H9 (cell line): ENCODE results near the gene TIAM2. TPM values are rescaled to one million over a fixed set of nuclear protein-coding genes. Genes with fewer than 3 reads are reported as not detected.

Experiments
- DNase-seq: peaks from one replicate; pipeline ENCODE4 v3.0.0-alpha.2; 2017
- H2AFZ ChIP-seq: one replicate; pipeline ENCODE4 v1.6.1; 2013; ENCODE audit warnings: mild to moderate bottlenecking, low read length, control low read depth, moderate library complexity
- H2AK5ac ChIP-seq: 2 replicates; pipeline ENCODE4 v1.6.1; 2013; ENCODE audit warnings: low read length, control low read depth, mixed read lengths; ENCODE audit not compliant: insufficient read length
- H2BK120ac ChIP-seq: one replicate; pipeline ENCODE4 v1.6.1; 2013; ENCODE audit warnings: low read depth, mild to moderate bottlenecking, low read length, control low read depth, inconsistent platforms; ENCODE audit not compliant: poor library complexity, severe bottlenecking
- H2BK12ac ChIP-seq: 2 replicates; pipeline ENCODE4 v1.6.1; 2013; ENCODE audit warnings: low read length, control low read depth, mixed read lengths, low read depth; ENCODE audit not compliant: insufficient read length
- H2BK15ac ChIP-seq: 2 replicates; pipeline ENCODE4 v1.6.1; 2013; ENCODE audit warnings: low read depth, low read length, control low read depth
- H2BK20ac ChIP-seq: one replicate; pipeline ENCODE4 v1.6.1; 2013; ENCODE audit warnings: low read depth, mild to moderate bottlenecking, low read length, control low read depth, inconsistent platforms; ENCODE audit not compliant: poor library complexity, severe bottlenecking
- H2BK5ac ChIP-seq: 2 replicates; pipeline ENCODE4 v1.6.1; 2013; ENCODE audit warnings: low read length, control low read depth, mixed read lengths; ENCODE audit not compliant: insufficient read length
- H3K14ac ChIP-seq: 2 replicates; pipeline ENCODE4 v1.6.1; 2013; ENCODE audit warnings: low read length, control low read depth; ENCODE audit not compliant: insufficient read depth
- H3K18ac ChIP-seq: 2 replicates; pipeline ENCODE4 v1.6.1; 2013; ENCODE audit warnings: low read depth, mild to moderate bottlenecking, mixed read lengths, low read length, control low read depth; ENCODE audit not compliant: insufficient read length
- H3K23ac ChIP-seq: 2 replicates; pipeline ENCODE4 v1.6.1; 2013; ENCODE audit warnings: low read length, control low read depth, mixed read lengths, low read depth; ENCODE audit not compliant: insufficient read length
- H3K23me2 ChIP-seq: 2 replicates; pipeline ENCODE4 v1.6.1; 2013; ENCODE audit warnings: low read depth, mild to moderate bottlenecking, mixed read lengths, low read length, control low read depth; ENCODE audit not compliant: insufficient read length, poor library complexity, severe bottlenecking
- H3K27ac ChIP-seq: 2 replicates; pipeline ENCODE4 v1.5.1; 2013; ENCODE audit warnings: low read length, control low read depth, mixed read lengths, low read depth; ENCODE audit not compliant: insufficient read length
- H3K27me3 ChIP-seq: 2 replicates; pipeline ENCODE4 v1.6.1; 2013; ENCODE audit warnings: low read length, control low read depth, inconsistent platforms; ENCODE audit not compliant: insufficient read depth
- H3K4ac ChIP-seq: 2 replicates; pipeline ENCODE4 v1.6.1; 2013; ENCODE audit warnings: low read depth, mild to moderate bottlenecking, control low read depth, inconsistent platforms, low read length, moderate library complexity
- H3K4me1 ChIP-seq: 2 replicates; pipeline ENCODE4 v1.6.1; 2013; ENCODE audit warnings: low read length, control low read depth, inconsistent platforms; ENCODE audit not compliant: insufficient read depth
- H3K4me2 ChIP-seq: 2 replicates; pipeline ENCODE4 v1.6.1; 2013; ENCODE audit warnings: low read length, control low read depth, mixed read lengths; ENCODE audit not compliant: insufficient read length, insufficient read depth
- H3K56ac ChIP-seq: 2 replicates; pipeline ENCODE4 v1.6.1; 2013; ENCODE audit warnings: low read depth, mild to moderate bottlenecking, mixed read lengths, low read length, control low read depth; ENCODE audit not compliant: insufficient read length
- H3K79me1 ChIP-seq: 2 replicates; pipeline ENCODE4 v1.6.1; 2013; ENCODE audit warnings: low read depth, mild to moderate bottlenecking, moderate library complexity, low read length, control low read depth, inconsistent platforms; ENCODE audit not compliant: insufficient read depth, poor library complexity, severe bottlenecking
- H3K79me2 ChIP-seq: 2 replicates; pipeline ENCODE4 v1.6.1; 2013; ENCODE audit warnings: low read length, control low read depth, inconsistent platforms; ENCODE audit not compliant: insufficient read depth
- H3K9ac ChIP-seq: 2 replicates; pipeline ENCODE4 v1.6.1; 2013; ENCODE audit warnings: low read length, control low read depth, mixed read lengths; ENCODE audit not compliant: insufficient read length; ENCODE audit errors: extremely low read depth
- H3K9me3 ChIP-seq: one replicate; pipeline ENCODE4 v1.6.1; 2013; ENCODE audit warnings: low read depth, low read length, inconsistent platforms; ENCODE audit not compliant: control insufficient read depth
- H3T11ph ChIP-seq: one replicate; pipeline ENCODE4 v1.6.1; 2013; ENCODE audit warnings: mild to moderate bottlenecking, low read length, control low read depth, inconsistent platforms
- H4K20me1 ChIP-seq: one replicate; pipeline ENCODE4 v1.6.1; 2013; ENCODE audit not compliant: control insufficient read depth, insufficient read length, insufficient read depth
- H4K5ac ChIP-seq: 2 replicates; pipeline ENCODE4 v1.6.1; 2013; ENCODE audit warnings: low read depth, mild to moderate bottlenecking, mixed read lengths, low read length, control low read depth; ENCODE audit not compliant: insufficient read length
- H4K8ac ChIP-seq: replicated peaks from 2 replicates; pipeline ENCODE4 v1.6.1; 2013; ENCODE audit warnings: low read length, control low read depth, mixed read lengths, low read depth; ENCODE audit not compliant: insufficient read length
- H4K91ac ChIP-seq: 2 replicates; pipeline ENCODE4 v1.6.1; 2013; ENCODE audit warnings: low read depth, mild to moderate bottlenecking, moderate library complexity, mixed read lengths, low read length, control low read depth; ENCODE audit not compliant: insufficient read length
- H3K27ac Mint-ChIP-seq, 3 experiments: 2 replicates in 2 of 3; 3 replicates in 1 of 3; pipeline ENCODE4 v1.8.0; 2020 to 2021; ENCODE audit warnings: mixed read lengths in 3 of 3, mild to moderate bottlenecking in 1 of 3, moderate library complexity in 1 of 3
- H3K27me3 Mint-ChIP-seq: 2 replicates; pipeline ENCODE4 v1.8.0; 2021; ENCODE audit warnings: low read depth, mild to moderate bottlenecking, moderate library complexity, mixed read lengths
- H3K36me3 Mint-ChIP-seq, 3 experiments: 2 replicates in 2 of 3; 3 replicates in 1 of 3; pipeline ENCODE4 v1.8.0; 2020 to 2021; ENCODE audit warnings: low read depth in 3 of 3, mixed read lengths in 3 of 3; ENCODE audit not compliant: insufficient read depth in 1 of 3
- H3K4me1 Mint-ChIP-seq, 2 experiments: 2 replicates each; pipeline ENCODE4 v1.8.0; 2020; ENCODE audit warnings: mixed read lengths in 2 of 2
- H3K4me3 Mint-ChIP-seq, 2 experiments: 2 replicates in 1 of 2; 3 replicates in 1 of 2; pipeline ENCODE4 v1.8.0; 2020 to 2021; ENCODE audit warnings: mild to moderate bottlenecking in 2 of 2, mixed read lengths in 2 of 2, moderate library complexity in 1 of 2
- H3K9me3 Mint-ChIP-seq, 2 experiments: 2 replicates in 1 of 2; 3 replicates in 1 of 2; pipeline ENCODE4 v1.8.0; 2020; ENCODE audit warnings: mild to moderate bottlenecking in 2 of 2, mixed read lengths in 2 of 2, moderate library complexity in 1 of 2
- CTCF ChIP-seq: fragments of 200-600 bp; sonication (generic); conservative IDR thresholded peaks from 3 replicates; pipeline ENCODE4 v1.8.0; 2021; ENCODE audit warnings: antibody characterized with exemption, mild to moderate bottlenecking
- WGBS: extraction: QIAGEN DNeasy Blood & Tissue Kit; methylation state at CpG from one replicate; pipeline ENCODE4 v1.1.7; 2013; ENCODE audit warnings: missing lambda C conversion rate, low lambda C conversion rate, mixed read lengths; ENCODE audit not compliant: insufficient read length; ENCODE audit errors: extremely low coverage; 5-methylcytosine and 5-hydroxymethylcytosine counted together
- total RNA-seq: library from RNA; stranded (reverse); gene quantifications from 2 replicates; pipeline ENCODE4 v1.2.1, GENCODE V29; 2021

Gene TIAM2
- total RNA-seq, 1 experiment from 2014 or later = 6.3 TPM

GRCh38 chr6:154984146-154984545 lies 11.0 kb upstream of the TIAM2 start:
- H3K79me1 ChIP-seq = no peaks in the 10 kb centered on the region
- H3K14ac ChIP-seq = no peak overlapping the region
- Mint-ChIP-seq H3K27ac (peak overlapping the region in 1 of 3 experiments; percentile 40; a peak in 1 of 7 replicates), H3K4me3 (no peak overlapping the region), H3K9me3 (no peaks in the 10 kb centered on the region), H3K27me3 (no peaks in the 10 kb centered on the region), H3K4me1 (peaks cover 3% of the 10 kb centered on the region in 2 experiments), H3K36me3 (peaks cover 0 to 4% (median 0%) of the 10 kb centered on the region in 3 experiments; a peak in 3 of 7 replicates)
- DNase-seq = no peak
- no peak overlapping the region for H2AK5ac ChIP-seq
- H3K56ac ChIP-seq = no peak overlapping the region
- no peaks in the 10 kb centered on the region for H4K20me1 ChIP-seq
- no peak overlapping the region for H4K5ac ChIP-seq
- H3K79me2 ChIP-seq = no peaks in the 10 kb centered on the region
- no peak overlapping the region for H3K9ac ChIP-seq
- no peak overlapping the region for H3K18ac ChIP-seq
- H3K23ac ChIP-seq = no peak overlapping the region
- no peak overlapping the region for H3K4me2 ChIP-seq
- H3K23me2 ChIP-seq = no peaks in the 10 kb centered on the region
- WGBS = no CpG with 5 or more reads among the region's 4 CpGs
- no peak for TF ChIP-seq CTCF
- H4K91ac ChIP-seq = no peak overlapping the region
- H2BK5ac ChIP-seq = no peak overlapping the region
- H2AFZ ChIP-seq = no peak overlapping the region
- no peaks in the 10 kb centered on the region for H3K4me1 ChIP-seq
- H3K4ac ChIP-seq = no peak overlapping the region
- H4K8ac ChIP-seq = no peak overlapping the region
- H3K27me3 ChIP-seq = no peaks in the 10 kb centered on the region
- no peak overlapping the region for H2BK20ac ChIP-seq
- H3K9me3 ChIP-seq = no peaks in the 10 kb centered on the region
- no peak overlapping the region for H2BK15ac ChIP-seq
- H2BK120ac ChIP-seq = no peak overlapping the region
- H3K27ac ChIP-seq = no peak overlapping the region
- no peak overlapping the region for H3T11ph ChIP-seq
- no peak overlapping the region for H2BK12ac ChIP-seq
